NCI-H446 (cell line): Measurements from ENCODE around the gene RASL10B.

Experiments used
- DNase-seq, 2 experiments: peaks; one replicate each; lab custom pipeline; 2025; lab: John Stamatoyannopoulos, UW

The RASL10B gene

DNA sequence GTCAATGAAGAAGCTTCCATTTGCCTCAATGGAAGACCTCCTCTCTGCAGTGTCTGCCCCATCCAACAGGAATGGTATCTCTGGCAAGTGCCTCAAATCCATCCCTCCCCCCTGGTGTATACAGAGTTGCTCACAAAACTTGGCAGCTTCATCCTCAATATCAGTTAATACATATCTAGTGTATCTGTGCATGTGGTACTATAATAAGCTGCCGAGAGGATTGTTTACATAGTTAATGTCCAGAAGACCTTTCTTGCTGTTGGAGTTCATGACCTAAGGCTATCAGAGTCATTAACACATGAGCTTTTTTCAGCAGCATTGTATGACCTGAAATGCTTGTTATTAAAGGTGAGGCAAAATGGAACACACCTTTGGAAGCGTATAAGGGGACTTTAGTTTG, 14.0 kb upstream of the RASL10B start:
- DNase-seq: no peak

- DNase-seq: no peak
These were observed 7.7 kb upstream of the RASL10B start for GRCh38 chr17:35723735-35724134.

DNA sequence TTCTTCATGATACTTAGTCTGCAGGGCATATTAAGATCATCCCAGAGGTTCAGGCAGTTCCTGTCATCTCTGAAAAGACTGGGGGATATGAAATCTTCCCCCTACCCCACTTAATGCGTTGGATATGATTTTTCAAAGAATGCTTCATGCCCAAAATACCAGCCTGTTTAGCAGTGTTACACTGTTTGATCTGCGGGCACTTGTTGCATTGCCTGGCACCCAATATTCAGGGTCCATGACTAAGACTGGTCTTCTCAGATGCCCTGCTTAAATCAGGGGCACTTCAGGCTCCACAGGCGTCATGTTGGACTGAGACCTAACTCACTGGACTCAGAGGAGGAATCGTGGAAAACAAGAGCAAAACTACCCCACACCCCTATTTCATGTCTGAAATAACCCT, 6.4 kb upstream of the RASL10B start:
- no peak for DNase-seq

- DNase-seq: no peak
These were observed 5.7 kb upstream of the RASL10B start for GRCh38 chr17:35725802-35726126.

DNA sequence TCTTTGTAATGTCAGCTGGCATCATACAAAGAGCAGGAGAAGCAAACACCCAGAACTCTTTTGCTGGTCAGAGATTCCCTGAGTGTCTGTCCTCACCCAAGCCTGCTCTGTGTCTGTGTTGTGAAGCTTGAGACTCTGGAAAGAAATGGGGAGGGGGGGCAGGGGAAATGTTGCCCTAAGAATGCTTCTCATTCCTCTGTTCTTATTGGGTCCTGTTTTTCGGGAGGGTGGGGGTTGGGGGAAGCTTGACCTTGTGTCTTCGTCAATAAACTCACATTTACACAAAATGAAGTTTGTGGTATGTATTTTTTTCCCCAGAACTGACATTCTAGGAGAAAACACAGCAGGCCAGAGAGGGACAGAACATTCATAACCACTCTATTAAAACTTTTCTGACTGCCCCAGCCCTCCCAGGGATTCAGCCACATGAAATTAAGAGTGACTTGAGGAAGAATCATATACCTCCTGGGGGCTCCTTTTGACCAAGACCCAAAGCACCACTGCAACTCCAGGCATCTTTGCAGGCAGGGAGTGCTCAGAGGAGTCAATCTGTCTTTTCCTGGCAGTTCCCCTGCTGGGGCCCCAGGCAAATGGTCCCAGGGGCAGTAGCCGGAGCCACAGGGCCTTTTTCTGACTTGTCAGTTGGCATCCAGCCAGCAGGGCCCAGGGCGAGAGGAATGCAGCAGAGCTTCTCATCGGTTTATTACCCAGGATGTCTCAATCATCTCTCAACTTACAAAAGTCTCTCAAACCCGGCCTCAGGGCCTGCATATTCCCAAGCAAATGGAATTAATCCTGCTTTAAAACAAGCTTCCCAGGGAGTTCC, 5.1 kb upstream of the RASL10B start:
- DNase-seq: no peak

- DNase-seq: no peak
These were observed 4.4 kb upstream of the RASL10B start for GRCh38 chr17:35726953-35727460.

DNA sequence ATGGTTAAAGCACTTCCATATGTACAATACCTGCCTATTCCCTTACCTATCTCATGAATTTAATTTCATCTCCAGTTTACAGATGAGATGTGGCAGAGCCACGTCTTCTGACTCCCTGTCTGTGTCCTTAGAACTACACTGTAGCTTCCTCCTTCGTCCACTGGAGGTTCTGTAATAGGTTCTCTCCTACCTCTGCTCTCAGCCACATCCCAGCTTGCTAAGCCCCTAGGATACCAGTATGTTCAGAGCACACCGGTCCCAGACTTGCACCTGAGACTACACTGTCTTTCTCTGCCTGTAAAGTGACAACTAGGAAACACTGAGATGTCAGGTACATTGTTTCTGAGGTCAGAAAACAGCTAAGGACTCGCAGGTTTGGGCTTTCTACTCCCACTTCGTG, 3.8 kb upstream of the RASL10B start:
- DNase-seq: no peak

- DNase-seq: no peak
These were observed 2.9 kb upstream of the RASL10B start for GRCh38 chr17:35728551-35728950.

DNA sequence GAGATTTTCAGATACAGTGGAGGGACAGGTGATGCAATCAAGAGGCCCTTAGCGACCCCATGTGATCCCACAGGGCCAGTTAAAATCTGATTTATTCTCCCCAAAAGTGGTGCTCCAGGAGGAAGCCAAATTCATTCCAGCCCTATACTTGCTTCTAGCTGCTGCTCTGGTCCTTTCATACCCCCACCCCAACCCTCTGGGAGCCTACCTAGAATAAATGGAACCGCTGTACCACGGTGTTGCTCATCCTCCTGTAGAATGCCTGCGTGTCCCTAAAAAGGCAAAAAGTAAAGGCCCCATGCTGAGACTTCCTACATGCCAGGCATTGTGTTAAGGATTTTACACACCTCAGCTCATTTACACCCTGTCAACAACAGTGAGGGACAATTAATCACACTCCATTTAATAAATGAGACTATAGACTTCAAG, 2.0 kb upstream of the RASL10B start:
- no peak for DNase-seq

DNA sequence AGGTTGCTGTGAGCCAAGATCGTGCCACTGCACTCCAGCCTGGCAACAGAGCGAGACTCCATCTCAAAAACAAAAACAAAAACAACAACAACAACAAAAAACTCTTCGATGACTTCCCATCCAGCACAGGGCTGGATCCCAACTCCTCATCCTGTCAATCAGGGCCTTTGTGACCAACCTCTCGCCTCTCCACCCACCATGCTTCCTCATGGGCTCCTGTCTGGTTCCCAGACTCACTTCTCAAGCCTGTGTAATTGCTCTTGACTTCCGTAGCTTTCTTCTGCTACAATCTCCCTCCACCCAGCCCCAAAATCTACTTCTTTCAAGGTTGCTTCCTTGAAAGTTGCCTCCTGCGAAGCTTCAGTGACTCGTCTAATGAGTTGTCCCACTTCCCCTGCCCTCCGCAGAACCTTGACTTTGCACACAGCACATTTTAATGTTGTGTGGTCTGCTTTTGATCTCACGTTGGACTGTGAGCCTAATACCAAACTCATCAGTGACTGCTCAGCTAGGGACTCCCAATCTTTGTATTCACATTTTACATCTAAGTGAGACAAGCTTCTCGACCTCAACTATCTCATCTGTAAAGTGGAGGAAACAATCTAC, 936 bp upstream of the RASL10B start:
- DNase-seq: no peak

DNA sequence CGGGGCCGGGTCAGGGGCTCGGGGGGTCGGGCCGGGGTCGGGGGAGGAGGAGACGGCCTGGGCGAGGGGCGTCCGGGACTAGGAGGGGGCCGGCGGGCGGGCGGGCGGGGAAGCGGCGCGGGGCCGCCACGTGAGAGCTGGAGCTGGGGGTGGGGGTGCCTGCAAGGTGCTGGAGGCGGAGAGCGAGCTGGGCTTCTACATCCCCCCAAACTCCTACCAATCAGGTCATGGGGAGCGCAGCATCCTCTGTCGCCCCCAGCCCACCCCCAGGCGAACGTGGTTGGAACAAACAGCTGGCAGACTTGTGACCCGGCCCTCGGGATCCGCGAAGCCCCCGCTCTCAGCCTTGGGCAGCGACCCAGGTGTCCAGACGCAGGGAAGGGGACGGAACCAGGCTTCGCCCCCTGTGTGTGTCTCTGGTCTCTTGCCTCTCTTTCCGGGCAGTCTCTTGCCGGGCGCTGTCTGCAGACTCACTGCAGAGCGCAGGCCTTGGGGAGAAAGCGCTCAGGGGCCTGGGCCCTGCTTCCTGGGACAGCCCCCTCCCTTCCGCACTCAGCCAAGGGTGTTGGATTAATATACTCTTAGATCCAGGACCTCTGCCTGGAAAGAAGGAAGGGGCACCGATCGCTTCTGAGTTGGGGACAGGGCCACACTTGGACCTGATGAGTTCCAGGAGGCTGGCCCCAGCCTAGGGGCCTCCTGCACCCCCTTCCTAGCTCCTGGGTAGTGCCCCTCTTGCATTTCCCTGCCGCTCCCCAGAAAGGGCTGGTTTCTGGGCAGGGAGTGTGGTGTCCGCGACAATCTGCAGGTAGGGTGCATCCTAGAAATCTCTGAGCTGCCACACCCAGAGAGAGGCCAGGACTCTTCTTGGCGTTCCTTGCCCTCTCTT, 722 bp downstream of the RASL10B start:
- DNase-seq: no peak

DNA sequence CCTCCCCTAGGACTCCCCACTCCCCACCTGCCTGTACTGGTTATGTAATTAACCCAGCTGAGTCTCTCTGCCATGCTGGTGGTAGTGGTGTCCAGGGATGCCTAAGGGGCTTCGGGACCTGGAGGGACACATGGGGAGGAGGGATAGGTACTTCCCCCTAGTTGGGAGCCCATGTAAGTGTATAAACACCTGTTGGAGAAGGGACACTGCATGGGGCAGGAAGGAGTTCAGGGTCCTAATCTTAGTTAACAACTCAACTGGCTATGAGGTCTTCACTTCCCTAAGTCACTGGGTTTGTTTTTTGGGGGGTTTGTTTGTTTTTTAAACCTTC, 1.3 kb downstream of the RASL10B start:
- DNase-seq: no peak

- DNase-seq: no peak
These were observed 1.9 kb downstream of the RASL10B start for GRCh38 chr17:35733366-35733765.

- DNase-seq: no peak
These were observed 3.0 kb downstream of the RASL10B start for GRCh38 chr17:35734396-35734795.

- DNase-seq: no peak
These were observed 3.8 kb downstream of the RASL10B start for GRCh38 chr17:35735036-35735805.

- no peak for DNase-seq
These were observed 4.8 kb downstream of the RASL10B start for GRCh38 chr17:35736236-35736635.

- DNase-seq: no peak
These were observed 7.2 kb downstream of the RASL10B start for GRCh38 chr17:35738519-35739133.

DNA sequence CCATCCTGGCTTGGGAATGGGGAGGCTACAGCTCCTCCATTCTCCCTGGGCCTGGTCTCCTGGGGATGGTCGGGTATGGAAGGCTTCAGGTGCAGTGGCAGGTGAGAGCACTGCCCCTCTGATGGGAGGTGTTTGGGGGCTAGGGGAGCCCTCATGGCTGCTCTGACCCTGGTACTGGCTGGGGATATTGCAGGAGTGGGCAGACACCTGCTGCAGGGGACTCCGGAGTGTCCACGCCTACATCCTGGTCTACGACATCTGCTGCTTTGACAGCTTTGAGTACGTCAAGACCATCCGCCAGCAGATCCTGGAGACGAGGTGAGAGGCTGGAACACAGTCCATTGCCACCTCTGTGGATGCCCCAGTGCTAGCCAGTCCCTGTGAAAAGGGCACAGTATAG, 8.8 kb downstream of the RASL10B start:
- no peak for DNase-seq

DNA sequence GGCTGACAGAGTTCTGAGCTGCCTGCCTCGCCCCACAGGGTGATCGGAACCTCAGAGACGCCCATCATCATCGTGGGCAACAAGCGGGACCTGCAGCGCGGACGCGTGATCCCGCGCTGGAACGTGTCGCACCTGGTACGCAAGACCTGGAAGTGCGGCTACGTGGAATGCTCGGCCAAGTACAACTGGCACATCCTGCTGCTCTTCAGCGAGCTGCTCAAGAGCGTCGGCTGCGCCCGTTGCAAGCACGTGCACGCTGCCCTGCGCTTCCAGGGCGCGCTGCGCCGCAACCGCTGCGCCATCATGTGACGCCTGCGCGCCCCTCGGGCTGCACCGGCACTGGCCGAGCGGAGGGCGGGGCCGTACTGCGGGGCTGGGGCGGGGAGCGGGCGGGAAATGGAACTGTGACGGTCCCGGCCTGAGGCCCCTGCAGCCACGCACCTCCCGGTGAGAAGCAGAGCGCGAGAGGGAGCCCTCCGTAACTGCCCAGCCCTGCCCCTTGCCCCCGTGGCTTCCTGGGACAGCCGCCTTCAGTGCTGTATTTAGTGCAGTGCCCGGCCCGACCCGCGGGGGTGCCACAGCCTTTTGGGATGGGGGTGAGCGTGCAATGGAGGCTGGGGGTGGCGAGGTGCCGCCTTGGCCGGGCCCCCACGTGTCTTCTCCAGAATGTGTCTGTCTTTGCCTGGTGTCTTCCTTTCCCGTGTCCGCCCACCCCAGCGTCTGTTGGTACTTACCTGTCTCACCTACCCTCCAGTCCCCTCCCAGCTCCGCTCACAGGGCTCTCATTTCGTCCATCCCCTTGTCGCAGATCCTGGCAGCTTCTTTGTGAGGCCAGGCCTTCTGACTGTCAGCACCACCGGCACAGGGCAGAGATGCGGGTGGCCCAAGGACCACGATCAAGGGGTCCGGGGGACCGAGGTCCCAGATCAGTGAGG, 9.8 kb downstream of the RASL10B start:
- DNase-seq: no peak

DNA sequence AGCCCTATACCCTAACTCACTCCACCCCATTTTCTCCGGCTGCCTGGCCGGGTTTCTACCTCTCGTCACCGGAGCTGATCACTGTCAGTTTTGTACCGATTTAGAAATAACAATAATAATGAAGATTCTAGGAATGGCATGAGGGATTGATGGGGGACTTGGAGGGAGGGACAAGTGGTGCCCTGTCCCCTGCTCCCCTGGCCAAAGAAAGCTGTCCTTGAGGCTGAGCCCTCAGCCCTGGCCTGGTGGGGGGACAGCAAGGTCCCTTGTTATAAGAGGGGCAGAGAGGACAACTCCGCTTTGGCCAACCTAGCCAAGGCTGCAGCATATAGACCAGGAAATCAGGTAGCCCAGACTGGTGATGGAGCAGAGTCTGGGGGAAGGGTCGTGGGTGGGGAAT, 11.1 kb downstream of the RASL10B start:
- DNase-seq: no peak
